Cardiac septum (tissue), 1 donor: ENCODE measurements around the gene CARD19. TPM values are rescaled to one million over a fixed set of nuclear protein-coding genes. Genes with fewer than 3 reads are reported as not detected.
A peak's percentile ranks its signal among the peaks of the same experiment; 100 is the strongest.

Experiments
- DNase-seq: peaks from one replicate; pipeline ENCODE4 v3.0.0-alpha.2; 2020; ENCODE audit warnings: low spot score
- intact Hi-C: fragments of 100-400 bp; cut with DNase I; formaldehyde crosslinking; loops from one replicate; pipeline ENCODE4 v1.14.0; 2022
- long read RNA-seq: library from polyadenylated mRNA; unstranded; transcript quantifications from one replicate; pipeline ENCODE4 v2.0.0, GENCODE V29; 2021
- total RNA-seq: library from RNA; stranded (reverse); fragmentation: NEBNext Ultra II Directional; extraction: Animal tissue kit (Norgen Biotek cat#: 25700); gene quantifications from one replicate; pipeline ENCODE4 v1.2.1, GENCODE V29; 2021
- donor health status: DM: no; HTN: no; CAD: no.

Gene CARD19
- 45.1 TPM for total RNA-seq
- long read RNA-seq, transcript CARD19-206 (2 exons, 2,690 nt) = minor isoform, 5 of 65 reads
- long read RNA-seq, transcript CARD19-201 (6 exons, 855 nt) = minor isoform, 19 of 65 reads
- long read RNA-seq, transcript CARD19-207 (6 exons, 759 nt) = major isoform, 20 of 65 reads
- long read RNA-seq, partial matches to known transcripts = 0 of 65 reads
- long read RNA-seq, other reads (novel, unspliced or antisense) = 14 of 65 reads

- intact Hi-C loops = loop anchor here (5.0 to 10.0 kb wide), 2 partner anchors 36 to 479 kb away; partner anchors contain the start of genes NINJ1 and PHF2
- DNase-seq = peak; percentile 85
Observed at GRCh38 chr9:93096131-93096802, at the start of gene CARD19. CARD19 (plus strand) TSS chr9:93096217; CDS start chr9:93096346, 129 bp downstream.

DNA sequence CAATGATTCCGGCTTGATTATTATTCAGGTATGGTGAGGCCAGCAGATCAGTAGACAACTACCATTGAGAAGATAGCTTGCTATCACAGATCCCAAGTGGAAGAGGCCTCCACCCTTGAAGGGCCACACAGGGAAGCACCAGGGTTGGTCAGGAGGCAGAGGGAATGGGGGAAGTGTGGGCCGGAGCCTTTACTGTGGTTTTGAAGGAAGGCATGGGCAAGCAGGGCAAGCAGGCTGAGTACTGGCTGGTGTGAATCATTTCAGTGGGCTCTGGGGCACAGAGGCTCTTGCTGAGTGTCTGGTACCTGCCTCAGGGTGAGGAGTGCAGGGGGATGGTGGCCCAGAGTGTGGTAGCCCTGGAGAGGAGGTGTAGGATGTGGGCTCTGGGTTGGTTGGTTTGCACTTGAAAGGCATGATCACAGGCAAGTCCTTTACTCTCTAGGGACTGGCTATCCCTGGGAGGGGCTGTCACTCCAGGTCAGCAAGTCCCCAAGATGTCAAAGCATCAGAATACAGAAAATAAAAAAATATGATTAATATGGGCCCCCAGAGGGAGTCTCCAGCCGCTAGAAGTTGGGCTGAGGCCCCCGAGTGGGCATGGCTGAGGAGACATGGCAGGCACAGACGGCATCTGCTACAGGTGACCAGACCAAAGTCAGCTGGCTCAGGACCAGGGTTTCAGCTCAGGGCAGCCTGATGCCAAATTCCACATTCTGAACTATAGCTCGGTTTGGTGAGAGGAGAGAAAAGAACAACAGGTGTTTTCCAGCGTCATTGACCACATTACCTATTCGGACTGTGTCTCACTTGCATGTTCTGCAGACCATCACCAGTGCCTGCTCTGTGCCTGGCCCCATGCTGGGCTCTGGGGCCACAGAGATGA lies 47.2 kb upstream of the CARD19 start:
- intact Hi-C loops = no loop called here
- DNase-seq = no peak

DNA sequence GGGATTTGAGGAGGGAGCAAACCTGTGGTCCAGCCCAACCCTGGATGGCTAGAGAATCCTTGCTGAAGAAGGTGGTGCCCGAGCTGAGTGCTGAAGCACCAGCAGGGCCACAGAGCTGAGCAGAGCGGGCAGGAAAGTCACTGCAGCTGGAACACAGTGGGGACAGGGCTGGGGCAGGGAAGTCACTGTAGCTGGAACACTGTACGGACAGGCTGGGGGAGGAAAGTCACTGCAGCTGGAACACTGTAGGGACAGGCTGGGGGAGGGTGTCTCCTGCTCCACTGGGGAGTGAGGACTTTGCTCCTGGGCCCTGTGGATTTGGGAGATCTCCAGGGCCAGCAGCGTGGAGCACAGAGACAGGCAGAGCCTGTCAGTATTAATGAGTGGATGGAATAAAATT lies 46.5 kb upstream of the CARD19 start:
- DNase-seq = no peak
- intact Hi-C loops = no loop called here

- no peak for DNase-seq
- intact Hi-C loops = no loop called here
Observed at GRCh38 chr9:93050231-93050630, 45.8 kb upstream of the CARD19 start.

DNA sequence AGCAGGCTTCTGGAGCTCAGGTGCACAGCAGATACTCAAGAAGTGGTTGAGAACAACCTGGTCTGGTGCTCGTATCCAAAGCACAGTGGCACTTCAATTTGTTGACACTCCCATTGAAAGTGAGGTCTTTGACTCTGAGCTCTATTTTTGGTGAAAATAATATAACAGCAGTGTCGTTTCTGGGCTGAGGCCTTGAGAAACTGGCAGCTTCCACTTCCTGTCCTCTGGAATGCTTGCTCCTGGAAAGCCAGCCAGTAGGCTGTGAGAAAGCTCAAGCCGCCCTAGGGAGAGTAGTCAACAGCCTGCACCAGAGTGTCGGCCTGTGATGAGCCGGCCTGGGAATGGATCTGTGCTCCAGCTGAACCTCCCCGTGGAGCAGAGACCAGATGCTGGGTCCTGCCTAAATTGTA lies 44.3 kb upstream of the CARD19 start:
- intact Hi-C loops = no loop called here
- no peak for DNase-seq

DNA sequence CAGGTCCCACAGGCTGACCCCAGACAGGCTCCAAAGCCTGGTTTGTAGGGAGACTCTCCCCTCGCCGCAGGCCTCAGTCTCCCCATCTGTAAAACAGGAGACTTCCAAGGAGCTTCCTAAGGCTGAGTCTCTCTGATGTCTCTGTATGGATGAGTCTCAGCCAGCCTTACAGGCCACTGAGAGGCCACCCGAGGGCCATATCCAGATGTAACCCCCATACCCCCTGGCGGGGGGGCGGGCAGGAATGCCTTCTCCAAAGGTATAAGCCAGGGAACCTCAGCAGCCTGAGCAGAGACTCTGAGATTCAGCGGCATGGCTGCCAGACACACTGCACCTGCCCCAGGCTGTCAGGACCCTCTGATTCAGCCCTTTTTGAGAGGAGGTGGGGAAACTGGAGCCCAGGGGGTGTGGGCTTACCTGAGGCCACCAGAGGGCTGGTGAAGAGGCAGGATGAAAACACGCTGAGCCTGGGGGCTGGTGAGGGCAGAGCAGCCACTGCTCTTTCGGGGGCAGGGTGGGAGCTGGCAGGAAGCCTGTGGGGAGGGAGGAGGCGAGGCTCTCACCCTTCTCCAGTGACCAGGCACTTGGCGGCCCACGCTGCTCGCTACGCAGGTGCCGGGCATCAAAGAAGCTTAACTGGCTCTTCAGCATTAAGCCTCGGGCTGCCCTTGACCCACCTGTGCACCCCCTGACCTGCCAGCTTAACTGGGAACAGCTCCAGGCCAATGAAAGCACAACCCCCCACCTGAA lies 43.1 kb upstream of the CARD19 start:
- intact Hi-C loops = no loop called here

GRCh38 chr9:93053781-93054331 lies 42.2 kb upstream of the CARD19 start:
- no peak for DNase-seq
- intact Hi-C loops = no loop called here

More for the DNA sequence above, 43.1 kb upstream of the CARD19 start:
- no peak for DNase-seq

DNA sequence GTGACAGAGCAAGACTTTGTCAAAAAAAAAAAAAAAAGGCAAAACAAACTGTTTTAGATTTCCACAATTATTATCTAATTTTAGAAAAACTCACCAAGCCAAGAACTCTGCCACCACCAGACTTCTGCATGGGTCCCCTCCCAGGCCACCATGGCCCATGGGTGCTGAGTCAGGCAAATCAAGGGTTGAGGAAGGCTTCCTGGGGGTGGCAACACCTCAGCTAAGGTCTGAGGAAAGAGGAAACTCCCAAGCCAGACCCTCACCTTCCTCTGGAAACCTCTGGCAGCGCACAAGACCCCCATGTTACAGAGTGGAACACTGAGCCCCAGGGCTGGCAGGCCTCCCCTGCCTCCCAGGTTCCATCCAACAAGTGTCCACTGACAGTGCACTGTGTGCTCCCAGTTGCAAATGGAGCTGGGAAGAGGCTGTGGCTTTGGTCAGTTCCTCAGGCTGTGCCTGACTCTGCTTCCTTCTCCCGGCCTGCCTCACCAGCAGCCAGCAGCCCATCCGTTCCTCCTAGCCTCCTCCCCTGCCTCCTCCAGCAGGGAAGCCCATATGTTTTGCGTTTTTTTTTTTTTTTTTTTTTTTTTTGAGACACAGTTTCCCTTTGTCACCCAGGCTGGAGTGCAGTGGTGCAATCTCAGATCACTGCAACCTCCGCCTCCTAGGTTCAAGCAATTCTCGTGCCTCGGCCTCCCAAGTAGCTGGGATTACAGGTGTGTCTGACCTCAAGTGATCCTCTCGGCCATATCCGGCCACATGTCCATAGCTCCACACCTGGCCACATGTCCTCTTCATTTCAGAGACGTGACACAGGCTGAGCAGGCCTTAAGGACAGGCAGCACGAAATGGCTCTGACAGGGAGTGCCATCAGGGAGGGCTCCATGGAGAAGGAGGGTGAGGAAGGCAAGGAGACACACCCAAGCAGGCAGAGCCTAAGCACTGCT lies 41.0 kb upstream of the CARD19 start:
- intact Hi-C loops = no loop called here
- DNase-seq = no peak

GRCh38 chr9:93057042-93057702 lies 38.8 kb upstream of the CARD19 start:
- intact Hi-C loops = no loop called here
- no peak for DNase-seq

- intact Hi-C loops = no loop called here
- DNase-seq = no peak
Observed at GRCh38 chr9:93057703-93058354, 38.2 kb upstream of the CARD19 start.

DNA sequence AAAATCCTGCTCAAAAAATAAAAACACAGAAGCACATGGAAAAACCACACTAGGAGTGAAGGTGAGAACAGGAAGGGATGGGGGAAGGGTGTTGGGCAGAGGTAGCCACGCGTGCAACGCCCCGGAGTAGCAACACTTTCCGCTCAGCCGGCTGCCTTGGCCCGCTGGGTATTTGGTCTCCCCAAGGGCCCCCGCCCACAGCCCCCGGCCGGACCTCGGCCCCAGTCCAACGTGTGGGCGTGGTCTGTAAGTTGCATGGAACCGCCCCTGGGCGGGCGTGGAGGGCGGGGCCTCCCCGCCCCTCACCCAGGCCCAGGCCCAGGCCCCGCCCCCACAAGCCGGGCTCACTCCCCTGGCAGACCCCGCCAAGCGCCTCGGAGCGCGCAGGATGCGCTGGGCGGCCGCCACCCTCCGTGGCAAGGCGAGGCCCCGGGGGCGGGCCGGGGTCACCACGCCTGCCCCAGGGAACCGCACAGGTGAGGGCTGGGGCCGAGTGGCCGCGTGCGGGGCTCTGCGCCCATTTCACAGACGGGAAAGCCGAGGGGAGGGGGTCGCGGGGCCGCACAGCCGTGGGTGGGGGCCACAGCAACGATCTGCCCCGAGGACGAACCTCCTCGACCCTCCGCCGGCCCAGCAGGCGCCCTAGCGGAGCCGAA lies 37.5 kb upstream of the CARD19 start, which contains the start of gene SUSD3:
Gene SUSD3, plus strand, starts transcription at position 347 of the 656 bp plus-strand sequence. Its CDS starts 42 bp downstream, at position 389.
- no peak for DNase-seq
- intact Hi-C loops = no loop called here

- no peak for DNase-seq
- intact Hi-C loops = no loop called here
Observed at GRCh38 chr9:93059011-93059714, 36.9 kb upstream of the CARD19 start.

- intact Hi-C loops = no loop called here
- no peak for DNase-seq
Observed at GRCh38 chr9:93059715-93060578, 36.1 kb upstream of the CARD19 start.

- no peak for DNase-seq
- intact Hi-C loops = no loop called here
Observed at GRCh38 chr9:93060746-93061259, 35.2 kb upstream of the CARD19 start.

GRCh38 chr9:93061260-93061751 lies 34.7 kb upstream of the CARD19 start:
- no peak for DNase-seq
- intact Hi-C loops = no loop called here
